ENCODE measurements around the gene BICRA. TPM values are rescaled to one million over a fixed set of nuclear protein-coding genes. Genes with fewer than 3 reads are reported as not detected.

BICRA gene
- 3.0 and 5.2 TPM in 2 replicates for total RNA-seq

DNA sequence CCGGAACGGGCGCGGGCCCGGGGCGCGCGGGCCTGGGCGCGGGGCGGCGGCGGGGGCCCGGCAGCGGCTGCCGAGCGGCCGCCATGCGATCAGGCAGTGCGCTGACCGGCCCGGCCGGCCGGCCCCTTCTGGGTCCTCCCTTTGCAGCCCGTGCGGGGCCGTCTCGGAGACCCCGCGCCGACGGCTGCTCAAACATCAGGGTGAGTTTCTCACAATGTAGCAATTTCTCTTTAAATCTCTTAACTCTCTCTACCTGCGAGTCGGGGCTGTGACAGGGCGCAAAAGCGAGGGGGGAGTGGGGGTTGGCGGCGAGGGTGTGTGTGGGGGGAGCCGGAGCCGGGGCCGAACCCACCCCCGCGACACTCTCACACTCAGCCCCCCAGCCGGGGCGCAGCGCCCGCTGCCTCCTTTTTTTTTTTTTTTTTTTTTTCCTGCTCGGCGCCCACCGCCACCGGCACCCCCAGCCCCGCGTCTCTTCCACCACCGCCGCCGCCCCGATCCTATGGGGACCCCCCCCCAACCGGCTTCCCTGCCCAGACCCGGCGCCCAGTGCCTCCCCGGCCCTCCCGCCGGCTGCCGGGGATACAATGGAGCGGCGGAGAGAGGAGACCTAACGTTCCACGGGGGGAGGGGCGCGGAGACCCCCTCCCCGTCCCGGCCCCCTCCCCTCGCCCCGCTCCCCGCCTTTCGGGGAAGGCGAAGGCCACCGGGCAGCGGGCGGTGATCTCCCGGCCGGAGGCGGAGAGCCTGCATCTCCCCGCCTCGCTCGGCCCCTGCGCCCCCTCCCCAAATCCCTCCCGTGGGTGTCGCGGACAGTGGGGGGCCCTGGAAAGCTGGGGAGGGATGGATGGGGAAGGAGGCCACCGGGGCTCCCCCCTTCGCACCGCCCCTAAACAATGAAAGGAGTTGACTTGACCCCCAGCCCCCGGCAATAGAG lies at the start of gene BICRA:
Gene BICRA (plus strand): TSS at position 166 of the 937 bp plus-strand sequence. CDS start 64,441 bp downstream, outside the sequence.
- H3K4me3 ChIP-seq (ENCODE audit: low read depth, low read length), result peak within 1 kb of the TSS; percentile 90
- no peak for TF ChIP-seq CTCF (IDR thresholded peaks at IDR 0.05; ENCODE audit: insufficient read depth, low read depth, low read length)
- DNase-seq (ENCODE audit: low read depth), result peak; percentile 75

DNA sequence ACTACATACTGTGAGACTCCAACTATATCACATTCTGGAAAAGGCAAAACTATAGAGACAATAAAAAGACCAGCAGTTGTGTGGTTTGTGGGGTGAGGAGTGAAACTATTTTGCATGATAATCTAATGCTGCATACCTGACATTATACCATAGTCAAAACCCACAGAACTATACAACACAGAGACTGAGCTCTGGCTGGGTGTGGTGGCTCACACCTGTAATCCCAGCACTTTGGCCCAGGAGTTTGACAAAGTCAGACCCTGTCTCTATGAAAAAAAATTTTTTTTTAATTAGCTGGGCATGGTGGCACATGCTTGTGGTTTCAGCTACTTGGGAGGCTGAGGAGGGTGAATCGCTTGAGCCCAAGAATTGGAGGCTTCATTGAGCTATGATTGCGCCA lies 47.9 kb upstream of the BICRA start:
- DNase-seq (ENCODE audit: low read depth), result no peak
- no peak for TF ChIP-seq CTCF (IDR thresholded peaks at IDR 0.05; ENCODE audit: insufficient read depth, low read depth, low read length)
- no peak overlapping the region for H3K4me3 ChIP-seq (ENCODE audit: low read depth, low read length)

DNA sequence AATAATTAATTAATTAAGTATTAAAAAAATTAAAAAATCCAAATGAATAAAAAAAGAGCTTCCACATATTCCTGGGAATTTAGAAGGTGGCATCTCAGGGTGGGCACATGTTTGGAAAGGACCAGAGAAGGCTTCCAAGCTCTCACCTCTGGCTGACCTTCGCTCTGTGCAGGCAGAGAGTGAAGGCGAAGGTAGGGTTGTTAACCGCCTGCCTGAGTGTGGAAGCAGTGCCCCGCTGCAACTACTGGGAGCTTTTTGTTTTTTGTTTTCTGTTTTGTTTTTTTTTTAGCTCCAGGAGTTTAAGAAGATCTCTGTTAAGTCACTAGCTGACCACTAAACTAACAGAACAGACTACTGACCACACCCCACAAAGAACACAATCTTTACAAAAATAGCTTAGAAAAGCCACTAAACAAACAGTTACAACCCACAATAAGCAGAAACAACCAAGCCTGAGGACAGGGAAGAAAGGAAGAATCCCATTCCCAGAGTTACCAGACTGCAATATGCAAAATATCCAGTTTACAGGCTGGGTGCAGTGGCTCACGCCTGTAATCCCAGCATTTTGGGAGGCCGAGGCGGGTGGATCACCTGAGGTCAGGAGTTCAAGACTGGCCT lies 47.4 kb upstream of the BICRA start:
- no peak for TF ChIP-seq CTCF (IDR thresholded peaks at IDR 0.05; ENCODE audit: insufficient read depth, low read depth, low read length)
- H3K4me3 ChIP-seq (ENCODE audit: low read depth, low read length), result no peak overlapping the region
- DNase-seq (ENCODE audit: low read depth), result no peak

DNA sequence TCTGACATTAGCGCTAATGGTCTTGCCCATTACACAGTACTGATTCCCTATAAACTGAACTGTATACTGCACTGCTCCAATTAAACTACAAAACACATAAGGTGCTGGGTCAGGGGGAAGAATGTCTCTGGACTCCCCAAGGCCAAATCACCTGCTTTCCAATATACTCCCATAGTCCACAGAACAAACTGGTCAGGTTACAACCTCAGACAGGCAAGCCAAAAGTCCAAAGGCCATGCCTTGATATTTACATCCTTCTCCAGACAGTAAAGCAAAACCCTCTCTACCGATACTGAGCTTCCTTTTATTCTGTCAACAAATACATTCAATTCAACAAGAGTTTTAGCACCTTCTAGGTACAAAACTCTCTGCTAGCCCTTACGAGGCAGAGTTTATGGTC lies 44.9 kb upstream of the BICRA start:
- TF ChIP-seq CTCF (IDR thresholded peaks at IDR 0.05; ENCODE audit: insufficient read depth, low read depth, low read length), result no peak
- no peak for DNase-seq (ENCODE audit: low read depth)
- H3K4me3 ChIP-seq (ENCODE audit: low read depth, low read length), result no peak overlapping the region

DNA sequence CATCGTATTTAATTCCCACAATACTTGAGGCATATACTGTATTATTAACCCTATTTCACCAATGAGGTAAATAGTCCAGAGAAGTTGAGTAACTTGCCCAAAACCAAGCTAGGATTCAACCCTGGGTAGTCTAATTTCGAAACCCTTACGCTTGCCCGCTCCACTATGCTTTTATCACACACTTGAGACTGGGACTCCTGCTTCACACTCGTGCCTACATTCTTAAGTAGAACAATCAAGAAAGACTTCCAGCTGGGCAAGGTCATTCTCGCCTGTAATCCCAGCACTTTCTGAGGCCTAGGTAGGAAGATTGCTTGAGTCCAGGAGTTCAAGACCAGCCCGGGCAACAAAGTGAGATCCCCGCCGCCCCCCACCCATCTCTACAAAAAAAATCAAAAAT lies 39.6 kb upstream of the BICRA start:
- no peak for TF ChIP-seq CTCF (IDR thresholded peaks at IDR 0.05; ENCODE audit: insufficient read depth, low read depth, low read length)
- no peak for DNase-seq (ENCODE audit: low read depth)
- no peak overlapping the region for H3K4me3 ChIP-seq (ENCODE audit: low read depth, low read length)

DNA sequence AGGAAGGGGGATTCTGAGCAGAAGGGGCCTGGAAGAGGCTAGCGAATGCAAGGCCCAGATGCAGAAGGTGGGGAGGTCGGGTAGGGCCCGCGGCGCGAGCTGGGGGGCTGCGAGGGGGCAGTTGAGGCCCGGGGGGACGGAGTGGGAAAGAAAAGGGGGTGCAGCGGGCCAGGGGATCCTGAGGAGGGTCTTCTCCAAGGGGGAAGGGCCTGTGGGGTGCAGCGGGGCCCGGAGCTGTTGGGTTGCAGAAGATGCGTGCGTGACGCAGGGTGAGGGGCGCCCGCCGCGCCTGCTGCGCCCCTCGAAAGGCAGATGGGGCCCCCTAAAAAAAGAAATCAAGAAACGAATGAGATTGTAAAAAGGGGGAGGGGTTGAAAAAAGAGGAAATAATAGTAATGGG lies 36.3 kb upstream of the BICRA start:
- H3K4me3 ChIP-seq (ENCODE audit: low read depth, low read length), result no peak overlapping the region
- DNase-seq (ENCODE audit: low read depth), result no peak
- no peak for TF ChIP-seq CTCF (IDR thresholded peaks at IDR 0.05; ENCODE audit: insufficient read depth, low read depth, low read length)

Data from fibroblast of villous mesenchyme (primary cell).